GM21526 (cell line): ENCODE data around the gene BRSK1.

Experiments
- ATAC-seq: cut with Tn5 transposase; IDR thresholded peaks from one replicate; pipeline ENCODE4 v1.9.1; 2021; ENCODE audit warnings: moderate library complexity; ENCODE audit not compliant: unreplicated experiment, low FRiP score

Gene BRSK1

DNA sequence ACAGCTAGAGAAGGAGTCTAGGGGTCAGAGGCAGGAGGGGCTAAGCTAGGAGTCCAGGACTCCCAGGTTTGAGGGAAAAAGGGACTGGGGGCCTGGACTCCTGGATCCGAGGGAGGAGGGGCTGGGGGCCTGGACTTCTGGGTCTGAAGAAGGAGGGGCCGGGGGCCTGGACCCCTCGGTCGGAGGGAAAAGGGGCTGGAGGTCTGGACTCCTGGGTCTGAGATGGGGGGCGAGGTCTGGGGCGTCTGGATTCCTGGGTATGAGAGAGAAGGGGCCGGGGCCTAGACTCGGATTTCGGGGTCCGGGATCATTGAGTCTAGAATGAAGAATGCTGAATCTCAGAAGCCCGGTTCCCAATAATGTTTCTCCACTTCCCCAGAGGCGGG is 18.5 kb downstream of the BRSK1 start:
- no peak for ATAC-seq

GRCh38 chr19:55303477-55303876 is 19.7 kb downstream of the BRSK1 start:
- no peak for ATAC-seq

DNA sequence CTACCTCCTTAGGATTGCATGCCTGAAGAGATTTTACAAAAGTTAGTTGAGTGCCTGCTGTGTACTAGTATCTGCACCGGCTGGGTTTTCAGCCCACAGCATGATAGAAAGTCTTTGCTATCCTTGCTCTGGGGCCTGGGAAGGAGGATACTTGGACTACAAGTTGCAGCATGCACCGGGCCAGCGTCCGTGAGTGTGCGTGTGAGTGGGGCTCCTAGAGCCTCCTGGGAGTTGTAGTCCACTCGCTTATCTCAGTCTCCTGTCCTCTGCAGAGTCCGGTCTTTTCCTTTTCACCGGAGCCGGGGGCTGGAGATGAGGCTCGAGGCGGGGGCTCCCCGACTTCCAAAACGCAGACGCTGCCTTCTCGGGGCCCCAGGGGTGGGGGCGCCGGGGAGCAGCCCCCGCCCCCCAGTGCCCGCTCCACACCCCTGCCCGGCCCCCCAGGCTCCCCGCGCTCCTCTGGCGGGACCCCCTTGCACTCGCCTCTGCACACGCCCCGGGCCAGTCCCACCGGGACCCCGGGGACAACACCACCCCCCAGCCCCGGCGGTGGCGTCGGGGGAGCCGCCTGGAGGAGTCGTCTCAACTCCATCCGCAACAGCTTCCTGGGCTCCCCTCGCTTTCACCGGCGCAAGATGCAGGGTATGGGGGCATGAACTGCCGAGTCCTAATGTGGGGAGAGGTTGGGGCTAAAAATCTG is 20.6 kb downstream of the BRSK1 start:
- ATAC-seq: no peak

DNA sequence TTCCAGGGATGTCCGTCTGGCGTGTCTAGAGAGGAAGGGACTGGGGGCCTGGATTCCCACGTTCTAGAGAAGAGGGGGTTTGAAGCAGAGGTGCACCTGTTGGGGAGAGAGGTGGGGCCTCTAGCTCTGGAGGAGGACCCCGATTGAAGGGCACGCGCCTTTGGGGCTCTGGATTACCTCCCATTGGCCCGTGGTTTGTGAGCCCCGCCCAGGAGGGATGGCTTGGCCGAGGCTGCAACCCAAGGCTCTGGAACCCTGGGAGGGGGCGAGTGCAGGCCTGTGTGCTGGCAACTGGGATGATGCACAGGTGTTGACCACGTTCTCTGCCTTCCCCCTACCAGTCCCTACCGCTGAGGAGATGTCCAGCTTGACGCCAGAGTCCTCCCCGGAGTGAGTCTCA is 21.2 kb downstream of the BRSK1 start:
- no peak for ATAC-seq

GRCh38 chr19:55305491-55305890 is 21.7 kb downstream of the BRSK1 start:
- no peak for ATAC-seq

DNA sequence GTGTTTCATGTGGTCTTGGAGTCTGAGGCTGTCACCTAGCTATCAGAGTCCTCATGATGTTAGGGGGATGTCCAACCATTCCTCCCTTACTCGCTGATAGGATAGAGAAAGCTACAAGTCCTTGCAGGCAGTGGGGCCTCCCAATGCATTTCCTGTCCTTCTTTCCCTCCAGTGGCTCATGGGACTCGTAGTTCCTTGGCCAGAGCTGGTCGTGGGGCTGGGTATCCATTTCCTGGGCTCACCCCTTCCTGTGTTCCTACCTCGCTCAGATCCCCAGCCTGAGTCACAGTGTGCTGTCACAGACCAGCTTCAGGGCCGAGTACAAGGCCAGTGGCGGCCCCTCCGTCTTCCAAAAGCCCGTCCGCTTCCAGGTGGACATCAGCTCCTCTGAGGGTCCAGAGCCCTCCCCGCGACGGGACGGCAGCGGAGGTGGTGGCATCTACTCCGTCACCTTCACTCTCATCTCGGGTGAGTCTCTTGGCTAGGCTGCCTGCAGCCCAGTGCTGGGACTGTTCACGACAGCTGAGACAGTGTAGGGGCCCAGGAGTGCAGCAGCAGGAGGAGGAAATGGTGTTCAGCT is 22.3 kb downstream of the BRSK1 start:
- no peak for ATAC-seq

GRCh38 chr19:55306712-55307111 is 22.9 kb downstream of the BRSK1 start:
- ATAC-seq: no peak

DNA sequence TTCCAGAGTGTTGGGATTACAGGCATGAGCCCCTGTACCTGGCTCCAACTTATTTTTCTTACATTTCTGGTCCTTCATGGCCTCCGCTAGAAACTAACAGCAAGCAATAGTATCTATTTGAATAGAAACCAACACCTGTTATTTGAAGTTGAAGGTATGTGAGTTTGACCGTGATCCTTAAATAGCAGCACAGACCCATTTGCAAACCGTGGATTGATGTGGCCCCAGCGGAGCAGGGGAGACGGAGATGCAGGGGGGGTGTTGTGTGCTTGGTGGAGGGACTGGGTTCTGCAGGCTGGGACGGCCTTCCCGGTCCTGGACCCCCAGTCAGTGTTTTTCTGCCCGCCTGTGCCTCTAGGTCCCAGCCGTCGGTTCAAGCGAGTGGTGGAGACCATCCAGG is 24.5 kb downstream of the BRSK1 start:
- no peak for ATAC-seq

DNA sequence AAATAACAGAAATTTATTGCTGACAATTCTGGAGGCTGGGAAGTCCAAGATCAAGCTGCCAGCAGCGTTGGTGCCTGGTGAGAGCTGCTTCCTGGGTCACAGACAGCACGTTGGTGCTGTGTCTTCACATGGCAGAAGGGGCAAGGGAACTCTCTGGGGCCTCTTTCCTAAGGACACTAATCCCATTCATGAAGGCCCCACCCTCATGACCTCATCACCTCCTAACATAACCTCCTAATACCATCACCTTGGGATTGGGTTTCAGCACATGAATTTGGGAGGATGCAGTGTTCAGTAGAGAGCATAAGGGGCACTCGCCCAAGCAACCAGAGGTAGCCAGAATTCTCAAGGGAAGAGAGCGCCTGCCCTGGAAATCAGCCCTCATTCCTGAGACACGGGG is 25.7 kb downstream of the BRSK1 start:
- no peak for ATAC-seq

GRCh38 chr19:55310498-55310897 is 26.7 kb downstream of the BRSK1 start:
- ATAC-seq: no peak

DNA sequence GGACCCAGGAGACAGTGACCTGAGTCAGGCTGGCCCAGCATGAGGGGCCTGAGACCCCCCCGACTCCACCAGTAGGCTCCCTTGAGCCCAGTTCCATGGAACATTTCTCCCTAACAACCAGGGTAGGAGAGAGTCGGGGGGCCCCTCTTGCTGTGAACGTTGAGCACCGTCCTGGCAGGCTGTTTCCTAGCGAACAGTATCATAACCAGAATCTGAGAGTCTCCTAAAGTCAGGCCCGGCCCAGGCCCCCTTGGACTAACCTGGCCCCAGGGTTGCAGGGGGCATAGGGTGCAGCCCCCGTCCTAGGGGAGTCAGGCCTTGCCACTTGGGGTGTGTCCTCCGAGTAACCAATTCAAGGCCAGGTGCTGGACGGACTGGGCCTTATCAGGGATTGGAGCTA is 27.6 kb downstream of the BRSK1 start:
- ATAC-seq: no peak

- no peak for ATAC-seq
Measured at GRCh38 chr19:55311797-55312196, 28.0 kb downstream of the BRSK1 start.

GRCh38 chr19:55312621-55313512 is 29.1 kb downstream of the BRSK1 start:
- no peak for ATAC-seq

GRCh38 chr19:55314396-55314795 is 30.6 kb downstream of the BRSK1 start:
- ATAC-seq: no peak

DNA sequence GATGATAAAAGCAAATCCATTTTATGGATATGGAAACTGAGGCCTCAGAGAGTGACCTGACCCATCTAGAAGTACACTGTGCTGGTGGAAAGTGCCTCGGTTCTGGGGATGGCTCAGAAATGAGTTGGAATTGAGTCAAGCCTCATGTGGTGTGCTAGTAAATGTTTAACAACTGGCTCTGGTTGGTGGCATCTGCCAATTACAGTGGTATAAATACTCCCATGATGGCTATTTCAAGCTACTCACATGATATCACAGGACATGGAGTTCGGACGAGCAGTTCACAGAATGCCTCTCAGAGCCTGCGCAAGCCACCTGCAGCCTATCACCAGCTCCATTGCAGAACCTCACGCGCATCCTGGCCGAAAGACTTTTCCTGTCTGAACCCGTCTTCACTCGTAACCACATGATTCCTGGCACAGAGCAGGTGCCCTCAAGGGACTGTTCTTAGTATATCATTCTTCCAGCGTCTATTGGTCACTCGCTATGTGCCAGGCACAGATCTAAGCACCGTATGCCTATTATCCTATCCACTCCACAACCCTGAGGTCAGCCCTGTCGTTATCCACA is 32.2 kb downstream of the BRSK1 start:
- ATAC-seq: no peak

- no peak for ATAC-seq
Measured at GRCh38 chr19:55316646-55317045, 32.8 kb downstream of the BRSK1 start.

- ATAC-seq: no peak
Measured at GRCh38 chr19:55319785-55320184, 36.0 kb downstream of the BRSK1 start.

DNA sequence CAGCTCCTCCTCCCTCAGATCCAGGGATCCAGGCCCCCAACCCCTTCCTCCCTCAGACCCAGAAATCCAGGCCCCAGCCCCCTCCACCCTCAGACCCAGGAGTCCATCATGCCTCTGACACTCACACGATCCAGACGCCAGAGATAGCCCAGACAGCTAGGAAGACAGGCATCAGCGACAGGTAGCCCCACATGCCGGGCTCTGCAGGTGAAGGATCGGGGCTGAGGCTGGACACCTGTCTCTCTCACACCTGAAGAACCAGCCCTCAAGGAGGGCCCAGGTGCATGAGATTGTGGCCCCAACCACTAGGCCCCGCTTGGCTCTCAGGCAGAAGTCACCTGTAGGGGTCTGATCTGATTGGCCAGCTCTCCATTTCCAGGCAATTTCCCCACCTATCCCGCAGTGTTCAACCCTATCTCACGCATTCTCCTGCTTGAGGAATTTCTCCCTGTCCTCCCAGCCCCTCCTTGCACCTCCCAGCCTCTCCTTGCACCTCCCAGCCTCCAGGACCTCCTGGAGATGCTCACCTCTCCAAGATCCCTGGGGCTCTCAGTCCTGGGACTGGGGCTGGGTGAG is 37.1 kb downstream of the BRSK1 start:
- no peak for ATAC-seq

DNA sequence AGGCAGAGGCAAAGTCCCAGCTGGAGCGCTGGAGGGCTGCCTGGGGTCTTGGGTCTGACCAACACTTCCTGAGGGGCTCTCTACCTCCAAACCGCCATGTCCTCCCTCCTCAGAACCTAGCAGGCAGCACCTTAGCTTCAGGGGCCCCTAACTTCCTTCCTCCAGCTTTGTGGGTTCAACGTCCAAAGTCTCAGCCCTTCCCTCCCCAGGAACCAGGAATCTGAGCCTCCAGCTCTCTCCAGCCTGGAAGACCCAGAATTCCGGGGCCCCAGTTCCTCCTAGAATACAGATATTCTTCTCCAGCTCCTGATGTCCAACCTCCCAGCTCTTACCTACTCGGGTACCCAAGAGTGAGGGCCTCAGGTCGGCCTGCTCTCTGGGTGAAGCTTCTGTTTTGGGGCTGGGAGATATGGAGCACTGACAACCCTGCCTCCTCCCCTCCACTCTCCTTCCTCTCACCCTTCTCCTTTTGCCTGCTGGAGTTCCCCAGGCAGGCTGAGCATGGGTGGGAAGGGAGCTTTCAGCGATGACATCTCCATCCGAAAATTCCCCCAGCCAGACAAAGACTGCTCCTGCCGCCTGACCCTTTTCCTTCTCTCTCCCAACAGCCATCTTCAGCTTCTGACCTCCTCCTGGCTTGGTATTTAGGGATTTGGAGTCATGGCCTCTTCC is 37.8 kb downstream of the BRSK1 start:
- no peak for ATAC-seq

- ATAC-seq: no peak
Measured at GRCh38 chr19:55322204-55322885, 38.5 kb downstream of the BRSK1 start.
